Measurements from ENCODE around the gene ZNF14. TPM values are rescaled to one million over a fixed set of nuclear protein-coding genes. Genes with fewer than 3 reads are reported as not detected.

The ZNF14 gene
- total RNA-seq, 4 donors from 2014 or later: 6.9 to 9.4 (median 8.1) TPM

- intact Hi-C loops (cut with DNase I; ENCODE audit: low total_unique reads): no loop called here
- no peak for TF ChIP-seq POLR2A (IDR thresholded peaks at IDR 0.05)
- no peak for TF ChIP-seq CTCF (IDR thresholded peaks at IDR 0.05)
- WGBS, 2 donors: 77 to 85% methylated on average over 20 to 39 of the region's 40 CpGs
- H3K4me3 ChIP-seq (ENCODE audit: low read depth, poor library complexity, severe bottlenecking): no peak overlapping the region
- DNase-seq (ENCODE audit: low spot score in 2 of 2): no peak
These were observed 18.2 kb upstream of the ZNF14 start for GRCh38 chr19:19750842-19751790.

GRCh38 chr19:19749908-19750841 is 17.3 kb upstream of the ZNF14 start:
- DNase-seq (ENCODE audit: low spot score in 2 of 2): peak in 1 of 2 donors; percentile 17
- 81 to 88% methylated on average over 12 to 13 of the region's 17 CpGs for WGBS, 2 donors
- intact Hi-C loops (cut with DNase I; ENCODE audit: low total_unique reads): no loop called here
- H3K4me3 ChIP-seq (ENCODE audit: low read depth, poor library complexity, severe bottlenecking): no peak overlapping the region
- TF ChIP-seq POLR2A (IDR thresholded peaks at IDR 0.05): no peak
- TF ChIP-seq CTCF (IDR thresholded peaks at IDR 0.05): no peak

GRCh38 chr19:19749117-19749907 is 16.4 kb upstream of the ZNF14 start:
- no peak overlapping the region for H3K4me3 ChIP-seq (ENCODE audit: low read depth, poor library complexity, severe bottlenecking)
- intact Hi-C loops (cut with DNase I; ENCODE audit: low total_unique reads): no loop called here
- DNase-seq (ENCODE audit: low spot score in 2 of 2): no peak
- TF ChIP-seq POLR2A (IDR thresholded peaks at IDR 0.05) (no peak), CTCF (IDR thresholded peaks at IDR 0.05) (no peak)
- 83 to 87% methylated on average over 11 to 12 of the region's 13 CpGs for WGBS, 2 donors

- no peak overlapping the region for H3K4me3 ChIP-seq (ENCODE audit: low read depth, poor library complexity, severe bottlenecking)
- WGBS, 2 donors: 78 to 82% methylated on average over 9 of the region's 9 CpGs
- intact Hi-C loops (cut with DNase I; ENCODE audit: low total_unique reads): no loop called here
- peak in 1 of 2 donors; percentile 76 for DNase-seq (ENCODE audit: low spot score in 2 of 2)
- TF ChIP-seq CTCF (IDR thresholded peaks at IDR 0.05): no peak
- TF ChIP-seq POLR2A (IDR thresholded peaks at IDR 0.05): no peak
These were observed 15.5 kb upstream of the ZNF14 start for GRCh38 chr19:19748249-19748938.
